GM12891 (cell line): ENCODE measurements around the gene LRRC56.
"Not testable (repeated sequence)": the region's sequence is repeated elsewhere in the genome, so short reads cannot be mapped to it uniquely, and the experiment has no call there.

Experiments used
- POLR2A ChIP-seq: IDR thresholded peaks from 2 replicates; pipeline ENCODE4 v1.6.1; 2011; ENCODE audit warnings: low read depth, low read length, control low read depth
- POLR2AphosphoS5 ChIP-seq: IDR thresholded peaks from 2 replicates; pipeline ENCODE4 v1.6.1; 2011; ENCODE audit warnings: low read depth, low read length, control low read depth
- POU2F2 ChIP-seq: IDR thresholded peaks from 2 replicates; pipeline ENCODE4 v1.6.1; 2011; ENCODE audit warnings: low read depth, mild to moderate bottlenecking, control low read depth, low read length, moderate library complexity
- SPI1 ChIP-seq: IDR thresholded peaks from 2 replicates; pipeline ENCODE4 v1.6.1; 2011; ENCODE audit warnings: low read depth, low read length, control low read depth
- TAF1 ChIP-seq: IDR thresholded peaks from 2 replicates; pipeline ENCODE4 v1.6.1; 2011; ENCODE audit warnings: low read depth, low read length, control low read depth

DNA sequence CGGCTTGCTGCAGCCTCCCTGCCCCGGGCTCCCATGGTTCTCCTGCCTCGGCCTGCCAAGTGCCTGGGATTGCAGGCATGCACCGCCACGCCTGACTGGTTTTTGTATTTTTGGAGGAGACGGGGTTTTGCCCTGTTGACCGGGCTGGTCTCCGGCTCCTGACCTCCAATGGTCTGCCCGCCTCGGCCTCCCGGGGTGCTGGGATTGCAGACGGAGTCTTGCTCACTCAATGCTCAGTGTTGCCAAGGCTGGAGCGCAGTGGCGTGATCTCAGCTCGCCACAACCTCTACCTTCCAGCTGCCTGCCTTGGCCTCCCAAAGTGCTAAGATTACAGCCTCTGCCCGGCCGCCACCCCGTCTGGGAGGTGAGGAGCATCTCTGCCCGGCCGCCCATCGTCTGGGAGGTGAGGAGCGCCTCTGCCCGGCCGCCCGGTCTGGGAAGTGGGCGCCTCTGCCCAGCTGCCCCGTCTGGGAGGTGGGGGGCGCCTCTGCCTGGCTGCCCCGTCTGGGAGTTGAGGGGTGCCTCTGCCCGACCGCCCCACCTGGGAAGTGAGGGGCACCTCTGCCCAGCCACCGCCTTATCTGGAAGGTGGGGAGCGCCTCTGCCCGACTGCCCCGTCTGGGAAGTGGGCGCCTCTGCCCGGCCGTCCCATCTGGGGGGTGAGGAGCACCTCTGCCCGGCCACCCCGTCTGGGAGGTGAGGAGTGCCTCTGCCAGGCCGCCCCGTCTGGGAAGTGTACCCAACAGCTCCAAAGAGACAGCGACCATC is 20.2 kb upstream of the LRRC56 start:
- not testable (repeated sequence) for TF ChIP-seq SPI1, POLR2AphosphoS5, POLR2A, TAF1, POU2F2
